Measurements from ENCODE around the gene ZNF202. TPM values are rescaled to one million over a fixed set of nuclear protein-coding genes. Genes with fewer than 3 reads are reported as not detected.
A peak's percentile ranks its signal among the peaks of the same experiment; 100 is the strongest.
"Not testable (repeated sequence)": the region's sequence is repeated elsewhere in the genome, so short reads cannot be mapped to it uniquely, and the experiment has no call there.

Gene ZNF202
- polyA plus RNA-seq, 4 donors: 14.3 to 23.9 (median 18.9) TPM

- peak in 2 of 4 donors; percentile 8 to 64 for DNase-seq (ENCODE audit: low read depth in 4 of 4, low spot score in 2 of 4)
Measured at GRCh38 chr11:123742031-123742723, 717 bp upstream of the ZNF202 start.

- no peak for DNase-seq (ENCODE audit: low read depth in 4 of 4, low spot score in 2 of 4)
Measured at GRCh38 chr11:123740787-123741158, 687 bp downstream of the ZNF202 start.

- DNase-seq (ENCODE audit: low read depth in 4 of 4, low spot score in 2 of 4): no peak
Measured at GRCh38 chr11:123738374-123738773, 3.1 kb downstream of the ZNF202 start.

DNA sequence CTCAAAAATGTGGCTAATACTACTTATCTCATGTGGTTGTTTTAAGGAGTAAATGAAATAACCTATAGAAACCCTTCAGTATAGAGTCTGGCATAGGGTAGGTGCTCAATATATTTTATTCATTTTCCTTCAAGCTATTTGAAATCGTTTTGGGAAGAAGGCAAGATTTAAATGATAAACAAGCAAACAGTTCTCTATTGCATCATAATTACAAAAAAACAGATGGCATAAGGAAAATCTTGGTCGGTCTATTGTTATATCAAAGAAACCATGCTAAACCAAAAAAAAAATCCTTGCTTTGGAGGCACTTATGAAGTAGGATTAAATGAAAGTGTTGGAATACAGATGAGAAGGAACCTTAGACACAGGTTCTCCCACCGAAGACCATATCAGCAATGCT is 4.7 kb downstream of the ZNF202 start:
- no peak for DNase-seq (ENCODE audit: low read depth in 4 of 4, low spot score in 2 of 4)

- no peak for DNase-seq (ENCODE audit: low read depth in 4 of 4, low spot score in 2 of 4)
Measured at GRCh38 chr11:123729602-123730001, 11.9 kb downstream of the ZNF202 start.

- no peak for DNase-seq (ENCODE audit: low read depth in 4 of 4, low spot score in 2 of 4)
Measured at GRCh38 chr11:123725995-123726655, 15.3 kb downstream of the ZNF202 start.

DNA sequence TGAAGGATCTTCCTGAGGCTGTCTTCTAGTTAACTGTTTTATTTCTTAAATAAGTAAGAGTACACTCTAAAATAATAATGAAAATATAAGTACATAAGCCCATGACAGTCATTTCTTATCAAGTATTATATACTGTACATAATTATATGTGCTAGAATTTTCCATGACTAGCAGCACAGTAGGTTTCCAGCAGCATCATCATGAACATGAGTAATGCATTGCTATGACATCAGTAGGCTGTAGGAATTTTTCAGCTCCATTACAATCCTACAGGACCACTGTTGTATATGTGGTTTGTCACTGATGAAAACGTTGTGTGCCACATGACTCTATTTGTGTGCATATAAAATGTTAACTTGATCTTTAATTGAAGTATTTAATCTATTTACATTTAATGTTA is 22.0 kb downstream of the ZNF202 start:
- no peak for DNase-seq (ENCODE audit: low read depth in 4 of 4, low spot score in 2 of 4)

DNA sequence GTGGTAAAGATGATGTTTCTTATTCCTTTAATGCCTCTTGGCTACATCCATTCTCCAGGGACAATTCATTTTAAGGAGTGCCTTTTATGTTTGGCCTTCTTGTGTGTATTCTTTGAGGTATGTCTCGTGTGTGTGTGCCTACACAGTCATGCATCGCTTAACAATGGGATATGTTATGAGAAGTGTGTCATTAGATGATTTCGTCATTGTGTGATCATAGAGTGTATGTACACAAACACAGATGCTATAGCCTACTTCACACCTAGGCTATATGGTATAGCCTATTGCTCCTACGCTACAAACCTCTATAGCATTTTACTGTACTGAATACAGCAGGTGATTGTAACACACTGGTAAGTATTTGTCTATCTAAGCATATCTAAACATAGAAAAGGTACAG is 23.0 kb downstream of the ZNF202 start:
- no peak for DNase-seq (ENCODE audit: low read depth in 4 of 4, low spot score in 2 of 4)

GRCh38 chr11:123718063-123718462 is 23.4 kb downstream of the ZNF202 start:
- no peak for DNase-seq (ENCODE audit: low read depth in 4 of 4, low spot score in 2 of 4)

DNA sequence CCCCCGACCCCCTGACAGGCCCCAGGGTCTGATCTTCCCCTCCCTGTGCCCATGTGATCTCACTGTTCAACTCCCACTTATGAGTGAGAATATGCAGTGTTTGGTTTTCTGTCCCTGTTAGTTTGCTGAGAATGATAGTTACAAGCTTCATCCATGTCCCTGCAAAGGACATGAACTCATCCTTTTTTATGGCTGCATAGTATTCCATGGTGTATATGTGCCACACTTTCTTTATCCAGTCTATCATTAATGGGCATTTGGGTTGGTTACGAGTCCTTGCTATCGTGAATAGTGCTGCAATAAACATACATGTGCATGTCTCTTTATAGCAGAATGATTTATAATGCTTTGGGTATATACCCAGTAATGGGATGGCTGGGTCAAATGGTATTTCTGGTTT is 28.8 kb downstream of the ZNF202 start:
- not testable (repeated sequence) for DNase-seq (ENCODE audit: low read depth in 4 of 4, low spot score in 2 of 4)

DNA sequence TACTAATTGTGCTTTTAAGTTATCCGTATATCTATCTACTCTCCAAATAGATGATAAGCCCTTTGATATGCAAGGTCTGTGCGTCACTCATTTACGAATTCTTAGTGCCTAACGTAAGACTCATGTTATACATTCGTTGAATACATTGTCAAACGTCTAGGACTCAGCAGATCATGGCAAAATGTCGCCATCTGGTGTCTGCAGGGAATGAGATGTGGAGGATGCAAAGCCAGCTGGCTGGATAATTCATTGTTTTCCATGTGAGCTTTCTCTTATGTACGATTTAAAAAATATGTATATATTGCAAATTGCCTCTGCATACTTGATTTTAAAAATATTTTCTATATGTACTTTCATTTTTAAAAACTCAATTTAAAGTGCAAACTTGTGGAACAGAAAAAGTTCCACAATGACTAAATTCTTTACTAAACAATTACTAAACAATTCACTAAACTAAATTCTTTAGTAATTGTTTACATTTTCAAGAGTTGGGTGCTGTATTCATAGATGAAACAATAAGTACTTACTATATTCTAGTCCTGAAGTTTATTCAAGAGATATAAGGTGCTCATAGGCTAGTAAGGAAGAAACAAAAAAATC is 33.8 kb downstream of the ZNF202 start:
- peak; percentile 42 to 68 (median 50) for DNase-seq (ENCODE audit: low read depth in 4 of 4, low spot score in 2 of 4)

DNA sequence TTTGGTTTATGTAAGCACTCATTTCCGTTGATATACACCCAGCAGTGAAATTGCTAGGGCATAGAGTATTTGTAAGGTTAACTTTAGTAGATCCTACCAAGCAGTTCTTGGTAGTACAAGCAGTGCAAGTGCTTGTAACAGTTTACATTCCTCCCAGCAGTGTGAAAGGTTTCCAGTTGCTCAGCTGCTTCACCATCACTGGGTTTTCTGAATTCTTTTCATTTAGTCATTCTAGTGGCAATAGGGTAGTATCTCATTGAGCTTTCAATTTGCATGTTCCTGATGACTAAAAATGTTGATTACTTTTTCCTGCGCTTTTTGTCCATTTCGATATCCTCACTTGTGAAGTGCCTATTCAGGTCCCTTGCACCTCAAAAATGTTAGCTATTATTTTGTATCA is 34.3 kb downstream of the ZNF202 start:
- DNase-seq (ENCODE audit: low read depth in 4 of 4, low spot score in 2 of 4): no peak

DNA sequence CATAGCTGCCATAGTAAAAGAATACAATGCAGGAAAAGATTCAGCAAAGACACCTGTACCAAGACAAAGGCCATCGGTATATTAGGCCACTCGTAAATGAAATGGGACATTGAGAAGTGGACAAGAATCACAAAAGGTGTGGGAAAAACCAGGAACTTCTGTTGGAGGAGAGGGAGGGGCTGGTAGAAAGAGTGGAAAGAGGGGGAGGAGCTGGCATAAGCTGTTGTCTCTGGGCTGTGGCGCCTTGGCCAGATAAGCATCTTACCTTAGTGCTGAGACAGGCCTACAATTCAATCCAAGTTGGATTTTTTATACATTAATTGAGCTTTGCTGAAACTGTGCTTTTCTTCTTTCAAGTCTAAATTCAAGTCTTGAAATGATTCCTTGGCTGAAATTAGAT is 37.1 kb downstream of the ZNF202 start:
- DNase-seq (ENCODE audit: low read depth in 4 of 4, low spot score in 2 of 4): no peak

GRCh38 chr11:123702696-123703095 is 38.8 kb downstream of the ZNF202 start:
- no peak for DNase-seq (ENCODE audit: low read depth in 4 of 4, low spot score in 2 of 4)

DNA sequence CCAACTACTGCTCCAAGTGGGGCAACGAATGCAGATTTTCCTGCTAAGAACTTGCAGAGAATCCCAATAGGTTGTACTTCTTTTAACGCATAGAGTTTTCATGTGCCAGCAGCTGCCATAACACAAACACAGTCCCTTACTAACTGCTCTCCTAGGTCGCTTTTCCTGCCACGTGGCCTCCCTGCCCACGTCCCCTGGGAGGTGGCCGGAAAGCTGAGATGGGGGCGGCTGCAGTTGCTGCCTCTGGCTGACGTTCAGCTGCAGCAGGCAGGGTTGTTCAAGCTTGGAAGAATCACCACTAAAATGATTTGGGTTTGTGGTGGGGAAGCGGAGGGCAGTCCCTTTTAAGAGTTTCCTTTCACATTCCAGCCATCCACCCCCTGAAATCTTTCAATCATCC is 39.3 kb downstream of the ZNF202 start:
- no peak for DNase-seq (ENCODE audit: low read depth in 4 of 4, low spot score in 2 of 4)

DNA sequence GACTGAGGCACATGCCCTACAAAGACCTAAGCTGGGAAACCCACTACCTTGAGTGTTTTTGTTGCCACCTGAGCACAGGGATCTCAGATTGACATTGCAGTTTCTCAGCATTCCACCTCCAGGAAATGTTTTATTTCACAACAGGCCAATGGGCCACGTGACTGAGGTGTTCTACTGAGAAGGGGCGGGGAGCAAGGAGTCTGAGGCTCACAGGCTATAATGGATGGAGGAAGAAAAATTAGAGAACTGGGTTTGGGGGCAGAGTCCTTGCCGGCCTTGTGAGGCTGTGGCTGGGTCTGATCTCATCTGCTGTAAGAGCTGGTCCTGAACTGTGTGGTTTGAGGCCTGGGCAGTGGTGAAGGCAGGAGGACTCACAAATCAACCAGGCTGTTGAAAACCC is 40.7 kb downstream of the ZNF202 start:
- DNase-seq (ENCODE audit: low read depth in 4 of 4, low spot score in 2 of 4): no peak

- DNase-seq (ENCODE audit: low read depth in 4 of 4, low spot score in 2 of 4): no peak
Measured at GRCh38 chr11:123698546-123699127, 42.8 kb downstream of the ZNF202 start.

DNA sequence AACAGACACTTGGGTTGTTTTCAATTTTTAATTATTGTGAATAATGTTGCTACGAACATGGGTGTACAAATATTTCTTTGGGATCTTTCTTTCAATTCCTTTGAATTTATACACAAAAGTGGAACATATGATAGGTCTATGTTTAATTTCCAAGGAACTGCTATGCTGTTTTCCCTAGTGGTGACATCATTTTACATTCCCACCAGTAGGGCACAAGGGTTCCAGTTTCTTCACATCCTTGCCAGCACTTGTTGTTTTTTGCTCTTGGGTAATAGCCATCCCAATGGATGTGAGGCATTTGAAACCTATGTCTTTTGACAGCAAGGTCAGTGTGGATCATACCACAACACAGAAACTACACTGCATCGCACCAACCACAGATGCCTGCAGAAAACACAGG is 45.3 kb downstream of the ZNF202 start:
- no peak for DNase-seq (ENCODE audit: low read depth in 4 of 4, low spot score in 2 of 4)

DNA sequence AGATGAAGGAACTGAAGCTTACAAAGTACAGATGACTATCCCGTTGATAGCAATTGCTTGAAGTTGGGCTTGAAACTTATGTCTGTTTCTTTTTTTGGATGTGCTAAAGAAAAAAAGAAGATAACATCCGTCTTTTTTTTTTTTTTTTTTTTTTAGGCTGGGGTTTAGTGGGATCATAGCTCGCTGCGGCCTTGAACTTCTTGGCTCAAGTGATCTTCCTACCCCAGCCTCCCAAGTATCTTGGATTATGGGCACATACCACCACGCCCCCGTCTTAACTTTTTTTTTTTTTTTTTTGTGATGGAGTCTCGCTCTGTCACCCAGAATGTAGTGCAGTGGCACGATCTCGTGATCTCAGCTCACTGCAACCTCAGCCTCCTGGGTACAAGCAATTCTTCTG is 46.2 kb downstream of the ZNF202 start:
- no peak for DNase-seq (ENCODE audit: low read depth in 4 of 4, low spot score in 2 of 4)

- no peak for DNase-seq (ENCODE audit: low read depth in 4 of 4, low spot score in 2 of 4)
Measured at GRCh38 chr11:123694551-123694950, 46.9 kb downstream of the ZNF202 start.

DNA sequence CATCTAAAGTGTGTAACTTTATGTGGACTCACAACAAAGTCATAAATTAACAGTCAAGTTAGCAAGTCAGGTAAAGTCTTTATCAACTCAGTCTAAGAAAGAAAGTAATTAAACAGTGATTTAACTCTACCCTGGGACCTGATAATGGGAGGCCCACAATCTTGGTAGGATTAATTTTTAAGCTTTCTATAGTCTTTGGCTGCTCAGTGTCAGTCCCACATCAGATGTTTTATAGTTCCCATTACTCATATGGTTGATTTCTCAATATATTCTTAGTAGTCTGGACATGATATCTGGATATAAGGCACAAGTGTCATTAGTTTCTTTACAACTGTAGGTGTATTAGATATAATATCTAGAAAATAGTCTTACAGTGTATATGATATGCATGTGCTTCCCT is 48.5 kb downstream of the ZNF202 start:
- DNase-seq (ENCODE audit: low read depth in 4 of 4, low spot score in 2 of 4): no peak

GRCh38 chr11:123690485-123690884 is 51.0 kb downstream of the ZNF202 start:
- no peak for DNase-seq (ENCODE audit: low read depth in 4 of 4, low spot score in 2 of 4)

All from left renal cortex interstitium (tissue), 4 donors.